ENCODE data around the gene KNOP1.
"Not testable (repeated sequence)": the region's sequence is repeated elsewhere in the genome, so short reads cannot be mapped to it uniquely, and the experiment has no call there.

Gene KNOP1

GRCh38 chr16:19741354-19741753 lies 23.3 kb upstream of the KNOP1 start:
- no peak for DNase-seq (ENCODE audit: low spot score)

GRCh38 chr16:19737306-19738038 lies 19.4 kb upstream of the KNOP1 start:
- DNase-seq (ENCODE audit: low spot score) = no peak

- no peak for DNase-seq (ENCODE audit: low spot score)
Observed at GRCh38 chr16:19735074-19735867, 17.2 kb upstream of the KNOP1 start.

GRCh38 chr16:19733551-19733950 lies 15.5 kb upstream of the KNOP1 start:
- DNase-seq (ENCODE audit: low spot score) = no peak

- DNase-seq (ENCODE audit: low spot score) = no peak
Observed at GRCh38 chr16:19728636-19728965, 10.6 kb upstream of the KNOP1 start.

- DNase-seq (ENCODE audit: low spot score) = no peak
Observed at GRCh38 chr16:19722981-19723380, 5.0 kb upstream of the KNOP1 start.

- no peak for DNase-seq (ENCODE audit: low spot score)
Observed at GRCh38 chr16:19722269-19722952, 4.4 kb upstream of the KNOP1 start.

GRCh38 chr16:19718624-19718965 lies 568 bp upstream of the KNOP1 start:
- peak; percentile 36 for DNase-seq (ENCODE audit: low spot score)

- DNase-seq (ENCODE audit: low spot score) = no peak
Observed at GRCh38 chr16:19717314-19717713, 713 bp downstream of the KNOP1 start.

- not testable (repeated sequence) for DNase-seq (ENCODE audit: low spot score)
Observed at GRCh38 chr16:19716728-19717127, 1.3 kb downstream of the KNOP1 start.

- DNase-seq (ENCODE audit: low spot score) = no peak
Observed at GRCh38 chr16:19716183-19716582, 1.8 kb downstream of the KNOP1 start.

GRCh38 chr16:19715566-19715965 lies 2.5 kb downstream of the KNOP1 start:
- no peak for DNase-seq (ENCODE audit: low spot score)

GRCh38 chr16:19713697-19714096 lies 4.3 kb downstream of the KNOP1 start:
- DNase-seq (ENCODE audit: low spot score) = no peak

GRCh38 chr16:19712418-19713058 lies 5.5 kb downstream of the KNOP1 start:
- no peak for DNase-seq (ENCODE audit: low spot score)

- no peak for DNase-seq (ENCODE audit: low spot score)
Observed at GRCh38 chr16:19711643-19712042, 6.4 kb downstream of the KNOP1 start.

- no peak for DNase-seq (ENCODE audit: low spot score)
Observed at GRCh38 chr16:19710991-19711545, 7.0 kb downstream of the KNOP1 start.

GRCh38 chr16:19710191-19710908 lies 7.7 kb downstream of the KNOP1 start:
- DNase-seq (ENCODE audit: low spot score) = no peak

GRCh38 chr16:19709381-19710136 lies 8.5 kb downstream of the KNOP1 start:
- DNase-seq (ENCODE audit: low spot score) = no peak

GRCh38 chr16:19708296-19709205 lies 9.5 kb downstream of the KNOP1 start:
- DNase-seq (ENCODE audit: low spot score) = no peak

All from HuH-7 (cell line).